Measurements from ENCODE around the gene WNT2B. TPM values are rescaled to one million over a fixed set of nuclear protein-coding genes. Genes with fewer than 3 reads are reported as not detected.
"Not testable (repeated sequence)": the region's sequence is repeated elsewhere in the genome, so short reads cannot be mapped to it uniquely, and the experiment has no call there.

Gene WNT2B
- 0.44 and 0.79 TPM in 2 replicates for total RNA-seq

DNA sequence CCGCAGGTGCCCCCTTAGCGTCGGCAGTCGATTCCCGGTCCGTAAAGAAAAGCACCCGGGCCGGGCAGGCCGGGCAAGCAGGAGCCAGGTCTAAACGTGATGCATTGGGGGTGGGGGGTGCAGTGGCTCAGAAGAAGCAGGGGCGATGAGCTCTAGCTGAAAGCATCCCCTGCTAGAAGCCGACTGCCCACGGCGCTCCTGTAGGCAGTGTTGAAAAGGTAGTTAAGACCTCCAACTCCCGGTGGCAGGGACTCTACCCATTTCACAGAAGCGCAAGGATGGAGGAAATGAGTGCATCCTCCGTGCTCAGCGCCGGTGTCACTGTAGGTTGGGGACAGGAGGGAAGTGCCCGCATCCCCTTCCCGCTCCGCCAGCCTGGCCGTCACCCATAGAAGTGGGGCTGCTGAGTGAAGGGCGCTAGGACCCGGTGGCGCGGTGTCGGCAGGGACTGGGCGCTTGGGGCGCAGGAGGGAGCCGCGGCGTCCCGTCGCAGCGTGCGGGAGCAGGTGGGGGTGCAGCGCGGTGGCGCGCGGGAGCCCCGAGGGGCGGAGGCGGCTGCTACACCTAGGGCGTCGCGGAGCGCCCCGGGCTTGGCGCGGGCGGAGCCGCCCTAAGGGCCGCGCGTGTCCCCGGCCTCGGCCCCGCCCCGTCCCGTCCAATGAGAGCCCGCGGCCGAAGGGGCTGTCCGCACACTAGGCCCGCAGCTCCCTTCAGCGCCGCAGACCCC, at the start of gene WNT2B:
Gene WNT2B (plus strand): TSS at position 688 of the 727 bp plus-strand sequence. CDS start 298 bp downstream, outside the sequence.
- peak in 1 of 2 donors; percentile 26 for DNase-seq (ENCODE audit: low read depth in 2 of 2)

DNA sequence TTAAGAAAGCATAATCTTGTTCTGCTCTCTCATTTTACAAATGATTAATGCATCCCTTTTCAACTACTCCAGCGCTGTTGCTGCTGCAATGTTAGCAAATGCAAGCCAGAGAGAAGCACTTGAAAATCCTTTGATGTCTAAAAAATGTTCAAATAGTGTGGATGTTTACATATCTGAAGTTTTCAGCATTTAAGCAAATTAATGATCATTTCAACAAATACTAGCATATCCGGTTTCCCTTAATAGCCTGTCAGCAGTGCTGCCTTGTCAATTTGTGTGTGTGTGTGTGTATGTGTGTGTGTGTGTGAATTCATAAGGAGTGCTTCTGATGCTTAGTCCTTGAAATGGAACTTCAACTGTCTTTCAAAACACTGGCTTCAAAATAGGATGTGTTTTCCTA, 48.1 kb upstream of the WNT2B start:
- no peak for DNase-seq (ENCODE audit: low read depth in 2 of 2)

DNA sequence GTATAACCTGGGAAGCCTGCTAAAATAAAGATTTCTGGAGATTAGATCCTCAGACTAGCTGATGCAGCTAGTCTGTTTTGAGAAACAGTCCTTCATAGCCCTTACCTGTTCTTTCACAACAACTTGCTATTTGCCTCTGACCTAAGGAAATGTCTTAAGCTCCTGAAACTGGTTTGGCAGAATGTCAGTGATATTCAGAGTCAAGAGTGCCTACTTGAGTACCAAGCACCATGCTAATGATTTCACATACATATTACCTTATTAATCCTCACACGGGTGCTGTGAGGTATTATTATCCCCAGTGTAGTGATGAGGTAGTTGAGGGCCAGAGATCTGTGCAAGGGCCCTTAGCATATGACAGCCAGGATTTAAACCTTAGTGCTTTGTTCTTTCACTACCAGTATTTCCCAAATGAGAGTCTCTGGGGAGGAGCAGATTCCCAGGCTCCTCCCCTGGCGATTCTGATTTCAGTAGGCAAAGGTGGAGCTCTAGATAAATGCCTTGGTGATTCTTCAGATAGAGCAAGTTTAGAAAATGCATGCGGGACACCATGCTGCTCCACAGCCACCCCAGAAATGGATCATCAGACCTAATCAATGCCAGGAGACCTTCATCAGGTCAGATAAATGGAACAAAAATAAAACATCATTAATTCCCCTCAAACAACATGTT, 47.4 kb upstream of the WNT2B start:
- no peak for DNase-seq (ENCODE audit: low read depth in 2 of 2)

DNA sequence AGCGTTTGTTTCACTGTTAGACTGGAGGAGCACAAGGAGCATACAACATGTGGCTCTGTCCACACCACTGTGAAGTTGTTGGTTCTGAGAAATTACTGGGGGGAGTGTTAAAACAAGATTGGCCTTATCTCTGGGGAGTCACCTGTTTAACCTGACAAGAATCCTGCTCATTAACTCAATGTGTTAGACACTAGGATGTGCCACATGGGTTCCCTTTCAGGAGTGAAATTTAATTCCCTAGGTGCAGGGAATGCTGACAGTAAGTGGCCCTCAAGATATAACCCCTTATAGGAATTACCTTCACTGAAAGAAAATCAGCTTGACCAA, 45.8 kb upstream of the WNT2B start:
- DNase-seq (ENCODE audit: low read depth in 2 of 2), result no peak

DNA sequence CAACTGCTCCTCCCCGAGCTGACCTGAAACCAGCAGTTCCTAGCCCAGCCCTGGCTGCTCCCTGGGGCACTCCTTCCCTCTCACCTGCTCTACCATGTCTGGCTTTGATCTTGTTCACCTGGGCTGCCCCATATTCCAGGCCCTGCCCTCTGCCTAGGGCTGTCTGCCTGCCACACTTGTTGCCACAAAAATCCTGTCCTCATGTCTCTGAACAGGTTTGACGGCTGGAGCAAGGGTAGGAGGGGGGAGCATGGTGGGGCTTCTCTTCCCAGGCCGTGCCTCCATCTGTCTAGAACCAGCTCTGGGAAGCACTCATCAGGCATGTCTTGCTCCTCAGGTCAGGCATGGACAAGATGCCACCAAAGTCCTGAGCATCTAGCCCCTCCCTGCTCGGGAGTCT, 44.3 kb upstream of the WNT2B start:
- DNase-seq (ENCODE audit: low read depth in 2 of 2), result no peak

DNA sequence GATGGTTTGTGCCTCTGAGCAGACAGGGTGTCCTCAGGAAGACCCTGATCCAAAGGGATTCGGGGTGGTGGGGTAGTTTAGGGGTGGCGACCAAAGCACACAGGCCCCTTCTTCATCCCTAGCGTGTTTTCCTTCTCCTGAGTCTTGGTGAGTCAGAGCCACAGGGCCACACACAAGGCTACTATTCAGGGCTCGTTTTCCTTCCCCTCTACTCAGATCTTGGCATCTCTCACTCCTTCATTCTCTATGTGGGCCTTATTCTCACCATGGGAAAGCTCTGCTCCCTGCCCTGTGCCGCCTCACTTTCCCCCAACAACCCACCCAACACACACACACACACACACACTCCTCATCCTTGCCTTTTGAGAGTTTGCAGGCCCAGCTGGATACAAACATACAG, 43.6 kb upstream of the WNT2B start:
- DNase-seq (ENCODE audit: low read depth in 2 of 2), result peak in 1 of 2 donors; percentile 73

DNA sequence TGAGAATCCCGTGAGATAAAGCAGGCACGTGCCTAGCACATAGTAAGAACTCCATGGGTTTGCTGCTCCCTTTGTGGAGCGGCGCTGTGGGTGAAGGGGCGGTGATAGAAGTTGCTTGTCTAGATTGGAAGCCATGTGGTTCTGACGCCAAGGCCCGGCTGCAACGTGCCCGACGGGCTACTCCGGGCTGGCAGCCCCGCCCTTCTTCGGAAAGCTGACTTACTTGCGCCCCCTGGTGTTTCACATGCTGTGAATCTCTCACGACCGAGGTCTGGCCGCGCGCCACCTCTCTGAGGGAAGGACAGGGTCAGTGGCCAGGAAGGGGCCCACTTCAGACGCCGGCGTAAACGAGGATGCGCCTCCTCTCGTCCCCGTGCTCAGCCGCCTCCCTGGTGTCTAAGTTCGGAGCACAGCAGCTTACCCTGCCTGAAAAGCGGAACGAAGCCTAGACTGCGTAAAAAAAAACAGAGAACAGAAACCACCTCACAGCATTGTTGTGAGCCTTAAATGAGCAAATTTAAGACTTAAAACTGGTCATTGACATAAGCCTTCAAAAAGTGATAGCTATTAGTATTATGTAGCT, 42.6 kb upstream of the WNT2B start:
- peak; percentile 95 to 97 for DNase-seq (ENCODE audit: low read depth in 2 of 2)

DNA sequence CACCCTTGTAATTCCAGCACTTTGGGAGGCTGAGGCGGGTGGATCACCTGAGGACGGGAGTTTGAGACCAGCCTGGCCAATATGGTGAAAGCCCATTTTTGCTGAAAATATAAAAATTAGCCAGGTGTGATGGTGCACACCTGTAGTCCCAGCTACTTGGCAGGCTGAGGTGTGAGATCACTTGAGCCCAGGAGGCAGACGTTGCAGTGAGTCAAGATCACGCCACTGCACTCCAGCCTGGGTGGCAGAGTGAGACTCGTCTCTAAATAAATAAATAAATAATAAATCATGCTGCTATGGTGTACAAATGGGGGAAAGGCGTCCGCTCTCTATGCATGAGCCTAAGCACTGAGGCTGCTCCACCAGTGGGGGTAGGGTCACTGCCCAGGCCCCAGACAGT, 38.4 kb upstream of the WNT2B start:
- DNase-seq (ENCODE audit: low read depth in 2 of 2), result not testable (repeated sequence)

DNA sequence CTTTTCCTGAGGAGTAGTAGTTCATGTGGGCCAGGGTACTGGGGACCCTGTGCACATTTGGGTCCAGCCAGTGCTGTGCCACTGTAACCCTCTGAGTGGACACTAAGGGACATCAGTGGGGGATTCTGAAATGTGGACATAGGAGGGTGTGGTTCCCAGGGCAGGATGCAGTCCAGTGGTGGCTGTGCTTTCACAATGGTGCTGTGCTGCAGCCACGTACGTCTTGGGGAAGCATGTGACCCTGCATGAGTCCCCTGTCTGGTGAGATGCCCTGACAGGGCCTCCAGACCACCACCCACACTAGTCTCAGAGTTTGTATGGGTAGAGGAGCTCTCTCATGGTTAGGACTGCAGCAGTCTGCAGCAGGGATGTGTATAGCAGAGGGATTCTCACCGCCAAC, 37.8 kb upstream of the WNT2B start:
- DNase-seq (ENCODE audit: low read depth in 2 of 2), result no peak

DNA sequence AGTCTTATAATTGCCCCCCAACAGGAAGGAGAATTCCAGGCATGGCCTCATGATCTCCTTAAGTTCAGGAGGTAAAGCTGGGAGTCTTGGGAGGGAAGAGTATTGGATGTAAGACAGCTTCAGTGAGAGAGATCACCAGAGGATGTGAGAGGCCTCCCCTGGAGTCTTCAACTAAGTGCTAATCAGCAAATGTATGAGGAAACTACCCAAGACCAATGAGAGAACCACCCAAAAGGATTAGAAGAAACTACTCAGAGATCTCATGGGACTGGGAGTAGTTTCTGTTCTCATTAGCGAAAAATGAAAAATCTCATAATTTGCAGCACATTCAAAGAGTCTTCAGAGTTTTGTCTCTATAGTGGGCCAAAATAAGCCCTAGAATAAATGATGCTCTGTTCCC, 36.6 kb upstream of the WNT2B start:
- no peak for DNase-seq (ENCODE audit: low read depth in 2 of 2)

DNA sequence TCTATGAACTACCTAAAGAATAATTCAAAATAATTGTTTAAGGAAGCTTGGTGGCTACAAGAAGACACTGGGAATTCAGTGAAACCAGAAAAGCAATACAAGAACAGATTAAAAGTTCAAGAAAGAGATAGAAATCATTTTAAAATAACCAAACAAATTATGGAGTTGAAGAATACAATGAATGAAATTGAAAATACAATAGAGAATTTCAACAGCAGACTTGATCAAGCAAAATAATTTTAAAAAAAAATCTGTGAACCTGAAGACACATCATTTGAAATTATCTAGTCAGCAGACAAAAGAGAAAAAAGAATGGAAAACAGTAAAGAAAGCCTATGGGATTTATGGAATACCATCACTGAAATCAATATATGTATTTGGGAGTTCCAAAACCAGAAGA, 31.2 kb upstream of the WNT2B start:
- DNase-seq (ENCODE audit: low read depth in 2 of 2), result no peak

DNA sequence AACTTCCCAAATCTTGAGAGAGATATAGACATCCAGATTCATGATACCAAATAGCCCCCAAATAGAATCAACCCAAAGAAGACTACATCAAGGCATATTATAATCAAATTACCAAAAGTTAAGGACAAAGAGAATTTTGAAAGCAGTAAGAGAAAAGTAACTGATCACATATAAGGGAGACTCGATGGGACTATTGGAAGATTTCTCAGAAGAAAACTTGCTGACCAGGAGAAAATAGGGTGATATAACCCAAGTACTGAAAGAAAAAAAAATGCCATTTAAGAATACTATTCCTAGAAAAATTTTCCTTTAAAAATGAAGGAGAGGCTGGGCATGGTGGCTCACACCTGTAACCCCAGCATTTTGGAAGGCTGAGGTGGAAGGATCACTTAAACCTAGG, 30.5 kb upstream of the WNT2B start:
- no peak for DNase-seq (ENCODE audit: low read depth in 2 of 2)

DNA sequence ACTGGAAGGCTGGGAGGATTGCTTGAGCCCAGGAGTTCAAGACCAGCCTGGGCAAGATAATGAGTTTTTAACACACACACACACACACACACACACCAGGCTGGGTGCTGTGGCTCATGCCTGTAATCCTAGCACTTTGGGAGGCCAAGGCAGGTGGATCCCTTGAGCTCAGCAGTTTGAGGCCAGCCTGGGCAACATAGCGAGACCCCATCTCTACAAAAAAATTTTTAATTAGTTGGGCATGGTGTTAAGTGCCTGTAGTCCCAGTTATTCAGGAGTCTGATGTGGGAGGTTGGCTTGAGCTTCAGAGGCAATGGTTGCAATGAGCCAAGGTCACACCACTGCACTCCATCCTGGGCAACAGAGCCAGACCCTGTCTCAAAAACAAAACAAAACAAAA, 22.7 kb upstream of the WNT2B start:
- DNase-seq (ENCODE audit: low read depth in 2 of 2), result not testable (repeated sequence)

DNA sequence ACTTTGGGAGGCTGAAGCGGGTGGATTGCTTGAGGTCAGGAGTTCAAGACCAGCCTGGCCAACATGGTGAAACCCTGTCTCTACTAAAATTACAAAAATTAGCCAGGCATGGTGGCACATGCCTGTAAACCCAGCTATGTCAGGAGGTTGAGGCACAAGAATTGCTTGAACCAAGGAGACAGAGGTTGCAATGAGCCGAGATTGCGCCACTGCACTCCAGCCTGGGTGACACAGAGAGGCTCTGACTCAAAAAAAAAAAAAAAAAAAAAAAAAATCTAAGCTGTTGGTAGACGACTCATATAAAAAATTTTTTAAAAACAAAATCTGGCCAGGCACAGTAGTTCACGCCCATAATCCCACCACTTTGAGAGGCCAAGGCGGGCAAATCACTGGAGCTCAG, 21.1 kb upstream of the WNT2B start:
- DNase-seq (ENCODE audit: low read depth in 2 of 2), result not testable (repeated sequence)

DNA sequence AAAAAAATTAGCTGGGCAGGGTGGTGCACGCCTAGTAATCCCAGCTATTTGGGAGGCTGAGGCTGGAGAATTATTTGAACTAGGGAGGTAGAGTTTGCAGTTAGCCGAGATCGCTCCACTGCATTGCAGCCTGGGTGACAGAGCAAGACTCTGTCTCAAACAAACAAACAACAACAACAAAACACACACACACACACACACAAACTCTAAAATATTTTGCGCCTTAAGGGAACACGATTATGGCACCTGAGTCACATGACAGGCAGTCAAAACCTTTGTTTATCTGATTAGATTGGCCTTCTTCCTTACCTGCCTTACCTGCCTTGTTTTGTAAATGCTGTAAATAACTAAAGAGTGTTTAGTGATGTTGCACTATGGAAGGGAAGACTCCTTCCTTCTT, 20.6 kb upstream of the WNT2B start:
- no peak for DNase-seq (ENCODE audit: low read depth in 2 of 2)

DNA sequence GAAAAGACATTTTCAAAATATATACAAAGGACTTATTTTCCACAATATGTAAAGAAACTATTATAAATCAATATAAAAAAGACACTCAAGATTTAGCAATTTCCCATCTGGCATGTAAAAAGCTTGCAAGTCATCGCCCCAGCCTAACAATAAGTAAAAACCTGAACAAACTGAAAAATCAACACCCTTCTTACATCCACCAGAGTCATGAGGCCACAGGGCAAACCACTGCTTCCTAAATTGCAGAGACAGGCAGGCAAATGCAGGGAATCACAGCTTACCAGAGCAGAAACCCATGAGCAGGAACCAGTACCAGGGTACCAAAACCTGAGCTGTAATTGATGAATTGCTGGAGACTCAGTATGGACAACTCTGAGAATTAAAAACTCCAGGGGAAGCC, 16.7 kb upstream of the WNT2B start:
- DNase-seq (ENCODE audit: low read depth in 2 of 2), result no peak

DNA sequence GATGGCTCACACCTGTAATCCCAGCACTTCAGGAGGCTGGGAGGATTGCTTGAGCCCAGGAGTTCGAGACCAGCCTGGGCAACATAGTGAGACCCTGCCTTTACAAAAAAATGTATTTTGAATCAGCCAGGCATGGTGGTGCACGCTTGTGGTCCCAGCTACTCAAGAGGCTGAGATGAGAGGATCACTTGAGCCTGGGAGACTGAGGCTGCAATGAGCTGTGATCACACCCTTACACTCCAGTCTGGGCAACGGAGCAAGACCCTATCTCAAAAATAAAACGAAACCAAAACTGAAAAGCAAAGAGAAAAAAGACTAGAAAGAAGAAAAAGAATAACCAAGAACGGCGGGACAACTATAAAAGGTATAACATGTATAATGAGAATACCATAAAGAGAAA, 15.4 kb upstream of the WNT2B start:
- DNase-seq (ENCODE audit: low read depth in 2 of 2), result no peak

DNA sequence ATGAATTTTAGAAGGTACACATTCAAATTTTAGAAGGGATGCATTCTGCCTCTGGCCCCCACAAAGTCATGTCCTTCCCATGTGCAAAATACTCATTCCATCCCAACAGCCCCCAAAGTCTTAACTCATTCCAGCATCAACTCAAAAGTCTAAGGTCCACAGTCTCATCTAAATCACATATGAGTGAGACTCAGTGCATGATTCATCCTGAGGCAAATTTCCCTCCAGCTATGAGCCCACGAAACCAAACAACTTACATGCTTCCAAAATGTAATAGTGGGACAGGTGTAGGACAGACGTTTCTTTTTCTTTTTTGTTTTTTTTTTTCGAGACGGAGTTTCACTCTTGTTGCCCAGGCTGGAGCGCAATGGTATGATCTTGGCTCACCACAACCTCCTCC, 12.5 kb upstream of the WNT2B start:
- DNase-seq (ENCODE audit: low read depth in 2 of 2), result no peak

DNA sequence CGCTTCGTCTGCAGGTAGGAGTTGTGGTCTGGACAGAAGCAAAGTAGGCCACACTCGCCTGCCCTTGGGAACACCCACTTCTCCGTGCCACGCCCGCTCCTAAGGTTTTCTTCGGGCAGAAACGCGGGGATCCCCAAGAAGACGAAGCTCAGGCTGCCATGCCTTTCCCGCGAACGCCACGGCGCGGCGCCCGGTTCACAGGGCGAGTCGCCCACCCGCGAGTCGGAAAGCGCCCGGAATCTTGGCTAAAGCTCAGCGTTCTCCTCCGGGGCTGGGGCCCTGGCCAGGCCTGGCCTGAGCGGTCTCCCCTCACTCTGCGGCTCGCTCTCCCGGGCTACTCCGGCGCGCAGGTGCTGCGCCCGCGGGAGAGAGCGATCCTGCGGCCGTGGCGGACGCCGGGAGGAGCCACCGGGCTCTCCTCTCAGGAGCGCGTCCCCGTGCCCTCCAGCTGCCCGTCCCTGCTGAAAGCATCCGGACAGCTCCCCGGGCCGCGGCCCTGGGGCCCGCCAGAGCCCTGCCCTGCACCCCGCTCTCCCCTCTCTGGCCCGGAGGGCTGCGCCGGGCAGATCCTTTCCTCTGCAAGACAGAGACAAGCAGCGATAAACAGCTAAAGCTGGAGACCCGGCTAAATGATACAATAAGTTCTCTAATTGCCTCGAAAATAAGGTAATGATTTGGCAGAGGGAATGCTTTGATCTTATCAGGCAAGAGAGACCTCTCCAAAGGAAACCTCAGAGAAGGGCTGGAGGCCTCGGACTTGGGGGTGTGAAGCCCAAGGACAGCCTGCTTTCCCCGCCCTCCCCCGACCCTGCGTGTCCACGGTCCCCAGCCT, 6.7 kb upstream of the WNT2B start:
- peak; percentile 64 to 72 for DNase-seq (ENCODE audit: low read depth in 2 of 2)

DNA sequence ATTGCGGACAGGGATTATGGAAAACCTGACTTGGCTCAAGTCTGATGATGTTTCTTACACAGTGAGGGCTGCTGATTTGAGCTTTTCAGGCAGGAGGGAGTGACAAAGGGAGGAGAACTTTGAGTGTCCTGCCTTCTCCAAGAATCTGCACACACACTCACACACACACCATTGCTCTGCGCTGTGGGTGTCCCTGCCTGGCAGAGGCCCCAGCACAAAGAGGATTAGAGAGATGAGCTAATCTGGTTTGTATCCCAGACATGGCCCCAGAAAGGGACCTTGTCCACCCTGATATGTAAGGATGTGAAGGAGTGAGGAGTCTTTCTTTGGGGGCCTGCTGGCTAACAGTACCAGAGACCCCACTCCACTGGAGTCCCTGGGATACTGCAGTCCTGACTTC, 5.9 kb upstream of the WNT2B start:
- no peak for DNase-seq (ENCODE audit: low read depth in 2 of 2)

DNA sequence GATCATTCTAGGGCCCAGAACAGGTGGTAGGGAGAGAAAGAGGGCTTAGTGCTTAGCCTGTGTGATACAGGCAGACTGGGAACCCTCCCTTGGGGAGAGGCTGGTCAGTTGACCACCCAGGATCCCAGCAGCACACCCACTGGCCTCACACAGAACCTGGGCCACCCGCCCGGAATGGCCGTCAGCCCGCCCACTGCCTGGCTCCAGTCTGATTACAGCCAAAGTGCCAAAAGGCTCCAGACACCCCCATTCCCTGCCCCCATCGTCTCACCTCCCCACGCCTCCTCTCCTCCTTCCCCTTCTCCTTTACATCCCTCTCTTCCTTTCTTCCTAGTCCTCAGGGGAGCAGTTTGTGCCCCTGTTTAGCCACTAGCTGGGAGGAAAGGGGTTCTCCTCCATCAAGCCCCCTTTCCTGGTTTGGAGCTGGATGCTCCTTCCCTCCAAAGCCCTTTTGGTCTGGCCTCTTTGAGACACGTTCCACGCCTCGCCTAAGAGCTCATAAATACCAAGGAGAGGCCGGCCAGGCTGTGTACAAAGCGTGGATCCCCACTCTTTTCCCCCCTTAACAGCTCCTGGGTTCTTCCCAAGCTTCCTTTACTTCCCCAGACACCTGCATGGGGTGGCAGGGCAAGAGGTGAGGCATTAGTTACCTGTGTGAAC, 4.6 kb upstream of the WNT2B start:
- DNase-seq (ENCODE audit: low read depth in 2 of 2), result no peak
